K562 (cell line): ENCODE measurements around the gene ERG28. TPM values are rescaled to one million over a fixed set of nuclear protein-coding genes. Genes with fewer than 3 reads are reported as not detected.

ENCODE experiments used
- ATAC-seq: fragments of 200-7000 bp; cut with Tn5 transposase; 3 replicates; pipeline ENCODE4 v1.9.1; 2020; ENCODE audit warnings: moderate library complexity
- BruUV-seq: library from RNA; stranded (reverse); fragments of 400-500 nt; replicated peaks from 2 replicates; lab custom pipeline; 2021; lab: Mats Ljungman, UMichigan
- CTCF ChIA-PET: fragments of 300-600 bp; formaldehyde crosslinking; extraction: SDS; loops from one replicate; lab custom pipeline; 2021; ENCODE audit warnings: low intra/inter-chr PET ratio; lab: Yijun Ruan, JAX
- POLR2A ChIA-PET: fragments of 300-600, 350-650 bp; sonication (Branson Sonifier 250); formaldehyde crosslinking; extraction: SDS; loops from one replicate; lab custom pipeline; 2021; ENCODE audit warnings: antibody characterized with exemption, inconsistent platforms; lab: Yijun Ruan, JAX
- DNase-seq, 4 experiments: peaks; one replicate each; pipeline versions ENCODE4 v3.0.0 to v3.0.0-alpha.2; 2011 to 2018; ENCODE audit warnings: low spot score in 3 of 4, mixed read lengths in 3 of 4; ENCODE audit errors: extremely low read depth in 1 of 4
- FAIRE-seq: peaks from 2 replicates; lab custom pipeline; 2011; peaks lifted over from hg19 to GRCh38; lab: Jason Lieb, UNC
- H2AFZ ChIP-seq: 2 replicates; pipeline ENCODE4 v1.6.0; 2011; ENCODE audit warnings: low read depth, low read length, control low read depth, inconsistent platforms
- H3K27ac ChIP-seq: fragments of 200-600 bp; 3 replicates; pipeline ENCODE4 v1.8.0; 2011; ENCODE audit warnings: low read depth, mild to moderate bottlenecking, control low read depth, inconsistent platforms, low read length, moderate library complexity, mixed read lengths; ENCODE audit errors: extremely low read depth
- H3K27me3 ChIP-seq, 2 experiments: fragments of 300-600 bp in 1 of 2; 2 replicates in 1 of 2; 3 replicates in 1 of 2; pipeline versions ENCODE4 v1.6.0 to v1.8.0; 2011; ENCODE audit warnings: inconsistent platforms in 2 of 2, low read length in 2 of 2, mild to moderate bottlenecking in 1 of 2, mixed read lengths in 1 of 2, moderate library complexity in 1 of 2; ENCODE audit not compliant: control insufficient read depth in 2 of 2, insufficient read depth in 2 of 2
- H3K36me3 ChIP-seq: fragments of 300-600 bp; 3 replicates; pipeline ENCODE4 v1.8.0; 2011; ENCODE audit warnings: mild to moderate bottlenecking, low read length, inconsistent platforms; ENCODE audit not compliant: control insufficient read depth, insufficient read depth
- H3K4me1 ChIP-seq, 2 experiments: fragments of 200-600 bp in 1 of 2; replicated peaks in 1 of 2; 2 replicates in 1 of 2; 3 replicates in 1 of 2; pipeline versions ENCODE4 v1.5.1 to v1.8.0; 2011; ENCODE audit warnings: inconsistent platforms in 2 of 2, low read length in 2 of 2, mild to moderate bottlenecking in 1 of 2, mixed read lengths in 1 of 2, moderate library complexity in 1 of 2; ENCODE audit not compliant: control insufficient read depth in 2 of 2, insufficient read depth in 2 of 2
- H3K4me2 ChIP-seq: 2 replicates; pipeline ENCODE4 v1.6.1; 2011; ENCODE audit warnings: low read length, control low read depth, inconsistent platforms, mixed read lengths; ENCODE audit not compliant: insufficient read depth
- H3K4me3 ChIP-seq: fragments of 200-600 bp; sonication (generic), shearing (Covaris generic); 2 replicates; pipeline ENCODE4 v1.5.1; 2016; ENCODE audit warnings: control low read depth, inconsistent platforms
- H3K79me2 ChIP-seq: fragments of 200-600 bp; 3 replicates; pipeline ENCODE4 v1.8.0; 2011; ENCODE audit warnings: low read length, inconsistent platforms; ENCODE audit not compliant: control insufficient read depth, insufficient read depth
- H3K9ac ChIP-seq, 2 experiments: 2 replicates each; pipeline versions ENCODE4 v1.6.0 to v1.6.1; 2011; ENCODE audit warnings: low read depth in 2 of 2, low read length in 2 of 2, control low read depth in 1 of 2, inconsistent platforms in 1 of 2, mild to moderate bottlenecking in 1 of 2, mixed read lengths in 1 of 2; ENCODE audit not compliant: insufficient read depth in 1 of 2
- H3K9me1 ChIP-seq: one replicate; pipeline ENCODE4 v1.6.0; 2011; ENCODE audit warnings: inconsistent platforms, mild to moderate bottlenecking, low read length, moderate library complexity; ENCODE audit not compliant: control insufficient read depth, insufficient read depth
- H3K9me3 ChIP-seq: replicated peaks from 2 replicates; pipeline ENCODE4 v1.5.1; 2011; ENCODE audit warnings: low read depth, low read length, inconsistent platforms; ENCODE audit not compliant: control insufficient read depth, insufficient read depth
- H4K20me1 ChIP-seq: replicated peaks from 2 replicates; pipeline ENCODE4 v1.6.1; 2011; ENCODE audit warnings: low read length, inconsistent platforms, mixed read lengths; ENCODE audit not compliant: control insufficient read depth, insufficient read depth
- BRD9 ChIP-seq: fragments of 450-650 bp; IDR thresholded peaks from 2 replicates; pipeline ENCODE4 v1.6.1; 2018; ENCODE audit warnings: low read depth; ENCODE audit not compliant: partially characterized antibody
- EP300 ChIP-seq: IDR thresholded peaks from 2 replicates; pipeline ENCODE4 v1.6.1; 2012; ENCODE audit warnings: low read length, improper control_type of control experiment
- GTF2F1 ChIP-seq: IDR thresholded peaks from 2 replicates; pipeline ENCODE4 v1.6.1; 2011; ENCODE audit warnings: low read depth, low read length, improper control_type of control experiment
- MCM3 ChIP-seq: fragments of 450-650 bp; IDR thresholded peaks from 2 replicates; pipeline ENCODE4 v1.6.1; 2016
- NFATC3 ChIP-seq: fragments of 450-650 bp; IDR thresholded peaks from 2 replicates; pipeline ENCODE4 v1.6.1; 2017; ENCODE audit warnings: mild to moderate bottlenecking
- NR3C1 ChIP-seq: sonication (generic); formaldehyde crosslinking; IDR thresholded peaks from 2 replicates; pipeline ENCODE4 v1.8.1; 2022; ENCODE audit warnings: missing genetic modification reagents
- POLR2AphosphoS5 ChIP-seq: IDR thresholded peaks from 2 replicates; pipeline ENCODE4 v1.6.1; 2011; ENCODE audit warnings: mild to moderate bottlenecking, low read depth, low read length, moderate library complexity; ENCODE audit not compliant: control insufficient read depth, insufficient read depth
- TRIM24 ChIP-seq, 2 experiments: fragments of 450-650 bp; IDR thresholded peaks; 2 replicates each; pipeline ENCODE4 v1.6.1; 2016
- ZNF184 ChIP-seq: sonication (generic); formaldehyde crosslinking; IDR thresholded peaks from 2 replicates; pipeline ENCODE4 v1.5.0; 2020; ENCODE audit warnings: missing genetic modification reagents
- ZNF79 ChIP-seq: fragments of 250-450 bp; sonication (Bioruptor Pico); IDR thresholded peaks from 2 replicates; pipeline ENCODE4 v1.4.0; 2020; ENCODE audit warnings: low read depth, mild to moderate bottlenecking, moderate library complexity
- WGBS: fragments of 100-300 bp; shearing (Covaris generic); methylation state at CpG from one replicate; pipeline ENCODE4 v1.1.6; 2016; ENCODE audit warnings: low coverage, mixed read lengths; ENCODE audit not compliant: insufficient coverage; ENCODE audit errors: missing lambda C conversion rate; 5-methylcytosine and 5-hydroxymethylcytosine counted together
- in situ Hi-C: fragments of 300-500 bp; cut with MboI; formaldehyde crosslinking; loops from 4 replicates; pipeline ENCODE4 v1.15.0; 2018; ENCODE audit warnings: inconsistent platforms, mixed read lengths
- intact Hi-C: fragments of 100-400 bp; cut with micrococcal nuclease; formaldehyde crosslinking; loops from 2 replicates; pipeline ENCODE4 v1.14.2; 2022
- polyA plus RNA-seq, 8 experiments: library from polyadenylated mRNA; depleted of rRNA in 4 of 8; stranded (reverse) in 5 of 8; unstranded in 3 of 8; fragments of >200 nt; fragmentation: Nextera tagmentation in 2 of 8; fragmentation: Illumina TruSeq in 1 of 8; extraction: Ambion mirVana in 2 of 8; extraction: Trizol in 1 of 8; gene quantifications; 2 replicates each; pipeline versions ENCODE4 v1.2.1 to v1.2.3, GENCODE V29; 2011 to 2014; ENCODE audit warnings: inconsistent platforms in 1 of 8, missing spikeins in 1 of 8
- total RNA-seq, 7 experiments: library from RNA; depleted of rRNA in 6 of 7; stranded (reverse); fragments of >200 nt in 6 of 7; fragmentation: Illumina TruSeq in 2 of 7; extraction: Trizol in 2 of 7; gene quantifications; 2 replicates each; pipeline versions ENCODE4 v1.2.1 to v1.2.3, GENCODE V29; 2011 to 2021; ENCODE audit warnings: low replicate concordance in 1 of 7
- TF ChIP-seq, protein P1 (sequence below): fragments of 450-650 bp; IDR thresholded peaks from 2 replicates; pipeline ENCODE4 v1.6.1; 2017; ENCODE audit warnings: mild to moderate bottlenecking, moderate library complexity
- TF ChIP-seq, protein P2 (sequence below), 2 experiments: fragments of 450-650 bp; conservative IDR thresholded peaks; 2 replicates each; pipeline ENCODE4 v1.6.1; 2017; ENCODE audit warnings: mild to moderate bottlenecking in 2 of 2, moderate library complexity in 2 of 2

ERG28 gene
- total and polyA plus RNA-seq, 9 of the 15 experiments (the other 6 are each of a cell fraction or from before 2014, with no cell fraction given) = 3.1 to 34.2 (median 14.2) TPM

DNA sequence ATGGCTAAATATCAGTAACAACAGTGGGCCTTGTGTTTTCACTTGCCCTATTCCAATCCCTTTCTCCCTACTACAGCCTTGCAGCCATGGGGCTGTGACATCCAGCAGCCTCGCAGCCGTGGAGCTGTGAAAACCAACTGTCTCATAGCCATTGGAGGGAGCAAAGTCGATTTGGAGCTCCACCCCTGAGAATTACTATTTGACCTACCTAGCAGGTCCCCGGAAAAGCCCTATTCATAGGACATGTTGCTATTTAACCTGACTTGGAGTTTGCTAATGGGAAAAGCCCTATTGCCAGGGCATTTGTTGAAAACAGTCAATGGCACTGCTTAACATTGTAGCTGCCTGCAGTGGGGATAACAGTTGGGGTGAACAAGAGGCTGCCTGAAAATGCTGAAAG, 33.3 kb downstream of the ERG28 start:
- no peak for FAIRE-seq
- H2AFZ ChIP-seq = no peak overlapping the region
- POLR2A ChIA-PET = interaction anchor here (1.8 kb wide), 1 partner anchor 16 kb away, joined by 4 read pairs; no protein-coding TSS in a partner anchor
- no peak overlapping the region for H3K4me3 ChIP-seq
- no peaks in the 10 kb centered on the region for H3K9me1 ChIP-seq
- in situ Hi-C loops (no loop called here), intact Hi-C loops (no loop called here)
- no peaks in the 10 kb centered on the region for H4K20me1 ChIP-seq
- H3K9ac ChIP-seq = no peak overlapping the region
- H3K9me3 ChIP-seq = no peaks in the 10 kb centered on the region
- no peak overlapping the region for H3K27ac ChIP-seq
- no peaks in the 10 kb centered on the region for H3K4me1 ChIP-seq
- no peaks in the 10 kb centered on the region for H3K79me2 ChIP-seq
- DNase-seq = no peak
- CTCF ChIA-PET = no interaction called here
- TF ChIP-seq MCM3 (no peak), EP300 (no peak), POLR2AphosphoS5 (no peak), NFATC3 (no peak), GTF2F1 (no peak), ZNF184 (CRISPR knock-in tag) (no peak), TRIM24 (IDR thresholded peaks at IDR 0.05) (no peak), BRD9 (no peak), ZNF79 (no peak), NR3C1 (CRISPR knock-in tag) (no peak)
- TF ChIP-seq, protein P1, sequence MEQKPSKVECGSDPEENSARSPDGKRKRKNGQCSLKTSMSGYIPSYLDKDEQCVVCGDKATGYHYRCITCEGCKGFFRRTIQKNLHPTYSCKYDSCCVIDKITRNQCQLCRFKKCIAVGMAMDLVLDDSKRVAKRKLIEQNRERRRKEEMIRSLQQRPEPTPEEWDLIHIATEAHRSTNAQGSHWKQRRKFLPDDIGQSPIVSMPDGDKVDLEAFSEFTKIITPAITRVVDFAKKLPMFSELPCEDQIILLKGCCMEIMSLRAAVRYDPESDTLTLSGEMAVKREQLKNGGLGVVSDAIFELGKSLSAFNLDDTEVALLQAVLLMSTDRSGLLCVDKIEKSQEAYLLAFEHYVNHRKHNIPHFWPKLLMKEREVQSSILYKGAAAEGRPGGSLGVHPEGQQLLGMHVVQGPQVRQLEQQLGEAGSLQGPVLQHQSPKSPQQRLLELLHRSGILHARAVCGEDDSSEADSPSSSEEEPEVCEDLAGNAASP = no peak
- TF ChIP-seq, protein P2, sequence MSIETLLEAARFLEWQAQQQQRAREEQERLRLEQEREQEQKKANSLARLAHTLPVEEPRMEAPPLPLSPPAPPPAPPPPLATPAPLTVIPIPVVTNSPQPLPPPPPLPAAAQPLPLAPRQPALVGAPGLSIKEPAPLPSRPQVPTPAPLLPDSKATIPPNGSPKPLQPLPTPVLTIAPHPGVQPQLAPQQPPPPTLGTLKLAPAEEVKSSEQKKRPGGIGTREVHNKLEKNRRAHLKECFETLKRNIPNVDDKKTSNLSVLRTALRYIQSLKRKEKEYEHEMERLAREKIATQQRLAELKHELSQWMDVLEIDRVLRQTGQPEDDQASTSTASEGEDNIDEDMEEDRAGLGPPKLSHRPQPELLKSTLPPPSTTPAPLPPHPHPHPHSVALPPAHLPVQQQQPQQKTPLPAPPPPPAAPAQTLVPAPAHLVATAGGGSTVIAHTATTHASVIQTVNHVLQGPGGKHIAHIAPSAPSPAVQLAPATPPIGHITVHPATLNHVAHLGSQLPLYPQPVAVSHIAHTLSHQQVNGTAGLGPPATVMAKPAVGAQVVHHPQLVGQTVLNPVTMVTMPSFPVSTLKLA (conservative IDR thresholded peaks at IDR 0.05) = no peak
- BruUV-seq = no TSS peak
- peaks cover 0 to 8% of the 10 kb centered on the region in 2 experiments; a peak in 1 of 5 replicates for H3K27me3 ChIP-seq
- H3K36me3 ChIP-seq = no peaks in the 10 kb centered on the region
- no peak for ATAC-seq
- WGBS = 3% methylated on average over 4 of the region's 4 CpGs
- H3K4me2 ChIP-seq = no peak overlapping the region
